ENCODE measurements around the gene SH2D3C. TPM values are rescaled to one million over a fixed set of nuclear protein-coding genes. Genes with fewer than 3 reads are reported as not detected.

SH2D3C gene
- total RNA-seq, 1 donor from 2014 or later: 59.4 TPM

DNA sequence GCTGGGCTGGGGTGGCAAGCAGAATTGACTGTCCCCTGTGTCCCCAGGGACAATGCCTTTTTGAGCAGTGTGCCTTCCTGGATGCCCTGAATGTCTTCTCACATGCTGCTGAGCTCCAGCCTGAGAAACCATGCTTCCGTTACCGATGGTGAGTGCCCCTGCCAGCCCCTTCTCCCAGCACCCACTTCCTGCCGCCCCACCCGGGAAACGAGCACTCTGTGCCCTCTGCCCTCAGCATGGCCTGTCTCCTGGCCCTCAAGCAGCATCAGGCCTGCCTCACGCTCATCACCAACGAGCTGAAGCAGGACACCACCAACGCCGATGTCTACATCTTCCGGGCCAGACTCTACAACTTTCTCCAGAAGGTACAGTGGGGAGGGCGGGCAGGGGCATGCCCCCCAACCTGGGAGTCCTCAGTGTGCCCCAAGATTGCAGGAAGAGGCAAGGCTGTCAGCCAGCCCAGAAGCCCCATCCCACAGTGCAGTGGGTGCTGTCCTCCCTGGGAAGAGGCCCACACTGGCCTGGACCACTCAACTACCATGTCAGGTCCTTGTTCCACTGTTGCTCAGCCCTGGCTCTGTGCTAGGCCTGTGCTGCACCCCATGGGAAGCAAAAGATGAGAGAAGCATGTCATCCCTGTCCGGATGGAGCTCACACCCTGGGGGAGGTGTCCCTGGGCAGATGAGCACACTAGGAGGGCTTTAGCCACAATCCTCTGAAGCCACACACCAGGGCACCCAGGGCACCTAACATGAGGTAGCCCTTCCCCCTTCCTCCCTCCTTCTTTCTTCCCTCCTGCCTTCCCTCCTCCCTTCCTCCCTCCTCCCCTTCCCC lies 58.2 kb downstream of the SH2D3C start:
- Histone ChIP-seq H3K27me3 (ENCODE audit: low read depth) (no peaks in the 10 kb centered on the region), H3K9me3 (no peaks in the 10 kb centered on the region), H3K4me3 (no peak overlapping the region), H3K27ac (no peak overlapping the region), H3K4me1 (peaks cover 25% of the 10 kb centered on the region), H3K36me3 (no peaks in the 10 kb centered on the region)
- intact Hi-C loops (cut with DNase I): no loop called here
- TF ChIP-seq, protein P1, sequence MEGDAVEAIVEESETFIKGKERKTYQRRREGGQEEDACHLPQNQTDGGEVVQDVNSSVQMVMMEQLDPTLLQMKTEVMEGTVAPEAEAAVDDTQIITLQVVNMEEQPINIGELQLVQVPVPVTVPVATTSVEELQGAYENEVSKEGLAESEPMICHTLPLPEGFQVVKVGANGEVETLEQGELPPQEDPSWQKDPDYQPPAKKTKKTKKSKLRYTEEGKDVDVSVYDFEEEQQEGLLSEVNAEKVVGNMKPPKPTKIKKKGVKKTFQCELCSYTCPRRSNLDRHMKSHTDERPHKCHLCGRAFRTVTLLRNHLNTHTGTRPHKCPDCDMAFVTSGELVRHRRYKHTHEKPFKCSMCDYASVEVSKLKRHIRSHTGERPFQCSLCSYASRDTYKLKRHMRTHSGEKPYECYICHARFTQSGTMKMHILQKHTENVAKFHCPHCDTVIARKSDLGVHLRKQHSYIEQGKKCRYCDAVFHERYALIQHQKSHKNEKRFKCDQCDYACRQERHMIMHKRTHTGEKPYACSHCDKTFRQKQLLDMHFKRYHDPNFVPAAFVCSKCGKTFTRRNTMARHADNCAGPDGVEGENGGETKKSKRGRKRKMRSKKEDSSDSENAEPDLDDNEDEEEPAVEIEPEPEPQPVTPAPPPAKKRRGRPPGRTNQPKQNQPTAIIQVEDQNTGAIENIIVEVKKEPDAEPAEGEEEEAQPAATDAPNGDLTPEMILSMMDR (IDR thresholded peaks at IDR 0.05): no peak
- ATAC-seq (no peak), DNase-seq (no peak)

GRCh38 chr9:127717766-127718165 lies 60.7 kb downstream of the SH2D3C start:
- Histone ChIP-seq H3K27ac (no peak overlapping the region), H3K27me3 (ENCODE audit: low read depth) (no peaks in the 10 kb centered on the region), H3K9me3 (no peaks in the 10 kb centered on the region), H3K36me3 (no peaks in the 10 kb centered on the region), H3K4me1 (peaks cover 18% of the 10 kb centered on the region), H3K4me3 (no peak overlapping the region)
- TF ChIP-seq, protein P1 (IDR thresholded peaks at IDR 0.05): no peak
- intact Hi-C loops (cut with DNase I): no loop called here
- DNase-seq: no peak
- ATAC-seq: no peak

DNA sequence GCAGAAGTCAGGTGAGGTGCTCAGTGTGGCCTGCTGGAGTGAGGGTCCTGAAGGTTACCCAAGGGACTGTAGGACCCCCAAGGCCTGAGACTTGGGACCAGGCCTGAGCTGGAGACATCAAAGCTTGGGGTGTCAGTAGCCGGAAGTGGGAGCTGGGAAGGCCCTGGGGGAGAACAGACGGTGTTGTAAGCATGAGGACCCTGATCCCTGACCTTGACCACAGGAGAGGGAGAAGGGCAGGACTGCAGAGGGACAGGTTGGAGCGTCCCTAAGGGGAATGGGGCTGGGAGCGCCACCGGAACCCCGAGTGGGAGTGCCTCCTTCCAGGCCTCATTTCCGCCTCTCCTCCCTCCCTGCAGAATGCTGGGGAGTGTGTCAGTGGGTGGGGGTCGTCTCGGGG lies 62.1 kb downstream of the SH2D3C start:
- H3K27me3 ChIP-seq (ENCODE audit: low read depth): no peaks in the 10 kb centered on the region
- no peak for DNase-seq
- no peaks in the 10 kb centered on the region for H3K9me3 ChIP-seq
- peak overlapping the region; percentile 84 for H3K27ac ChIP-seq
- H3K4me3 ChIP-seq: peak overlapping the region; percentile 91
- TF ChIP-seq, protein P1 (IDR thresholded peaks at IDR 0.05): no peak
- peaks cover 18% of the 10 kb centered on the region for H3K4me1 ChIP-seq
- no peak for ATAC-seq
- intact Hi-C loops (cut with DNase I): no loop called here
- peaks cover 7% of the 10 kb centered on the region for H3K36me3 ChIP-seq

DNA sequence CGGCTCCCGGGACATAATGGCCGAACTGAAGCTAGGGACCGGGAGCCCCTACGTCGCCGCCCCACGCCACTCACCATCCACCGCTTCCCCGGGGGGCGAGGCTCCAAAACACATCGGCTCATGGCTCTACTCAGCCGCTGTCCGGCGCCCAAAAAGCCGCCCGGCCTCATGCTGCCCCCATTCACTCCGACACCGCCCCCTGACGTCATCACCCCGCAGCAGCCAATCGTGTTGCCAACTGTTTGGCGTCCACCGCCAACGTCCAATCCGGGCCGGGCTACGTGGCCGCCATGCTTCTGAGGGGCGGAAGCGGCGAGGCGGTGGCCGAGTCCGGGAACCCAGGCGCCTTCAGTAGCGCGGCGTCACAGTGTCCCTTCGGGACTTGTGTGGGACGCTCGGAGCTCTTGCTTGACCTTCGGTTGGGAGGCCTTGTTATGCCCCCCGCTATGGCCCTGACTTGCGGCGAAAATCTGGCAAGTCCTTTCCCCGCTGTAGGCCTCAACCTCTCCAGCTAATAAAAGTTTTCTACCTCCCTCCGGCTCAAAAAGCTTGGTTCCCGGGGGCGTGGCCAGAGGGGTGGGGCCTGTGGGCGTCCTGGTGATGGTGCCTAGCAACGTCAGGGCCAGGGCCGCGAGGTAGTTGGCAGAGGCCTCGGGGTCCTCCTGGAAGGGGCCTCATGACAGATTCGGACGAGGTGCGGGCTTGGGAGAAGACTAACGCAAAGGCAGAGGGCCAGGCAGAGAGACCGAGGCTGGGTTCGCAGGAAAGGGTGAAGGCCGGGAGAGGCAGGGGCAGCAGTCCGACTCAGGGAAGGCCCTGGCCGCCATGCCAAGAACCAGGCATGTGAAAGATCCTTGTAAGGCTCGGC lies 62.8 kb downstream of the SH2D3C start, which contains the start of the genes PTRH1 and TTC16:
Gene PTRH1, minus strand, starts transcription at position 194 of the 868 bp plus-strand sequence. Its CDS starts 24 bp downstream, at position 170.
Gene TTC16, plus strand, starts transcription at position 610 of the 868 bp plus-strand sequence. Its CDS starts 67 bp downstream, at position 677.
- TF ChIP-seq, protein P1 (IDR thresholded peaks at IDR 0.05): no peak
- intact Hi-C loops (cut with DNase I): no loop called here

GRCh38 chr9:127714951-127715469 lies 63.5 kb downstream of the SH2D3C start:
- DNase-seq (no peak), ATAC-seq (peak; percentile 54 to 61)
- H3K36me3 ChIP-seq: peaks cover 7% of the 10 kb centered on the region
- H3K27ac ChIP-seq: peak overlapping the region; percentile 84
- no peaks in the 10 kb centered on the region for H3K9me3 ChIP-seq
- TF ChIP-seq, protein P1 (IDR thresholded peaks at IDR 0.05): no peak
- H3K4me3 ChIP-seq: peak overlapping the region; percentile 91
- no peaks in the 10 kb centered on the region for H3K27me3 ChIP-seq (ENCODE audit: low read depth)
- intact Hi-C loops (cut with DNase I): no loop called here
- H3K4me1 ChIP-seq: peaks cover 18% of the 10 kb centered on the region

More for the DNA sequence above, 62.8 kb downstream of the SH2D3C start, which contains the start of the genes PTRH1 and TTC16:
- H3K9me3 ChIP-seq: no peaks in the 10 kb centered on the region
- no peaks in the 10 kb centered on the region for H3K27me3 ChIP-seq (ENCODE audit: low read depth)
- H3K27ac ChIP-seq: peak within 1 kb of the TSS; percentile 84
- peak within 1 kb of the TSS; percentile 91 for H3K4me3 ChIP-seq
- peak; percentile 97 to 98 for ATAC-seq
- H3K36me3 ChIP-seq: peaks cover 7% of the 10 kb centered on the region
- DNase-seq: peak; percentile 98
- H3K4me1 ChIP-seq: peaks cover 18% of the 10 kb centered on the region

Data from lower lobe of right lung (tissue), 2 donors.